GM19438 (cell line): ENCODE data around the gene ARHGEF40.

ENCODE experiments used
- ATAC-seq: cut with Tn5 transposase; IDR thresholded peaks from one replicate; pipeline ENCODE4 v1.9.1; 2021; ENCODE audit warnings: low read depth; ENCODE audit not compliant: unreplicated experiment

ARHGEF40 gene

GRCh38 chr14:21058903-21059302 lies 11.2 kb upstream of the ARHGEF40 start:
- no peak for ATAC-seq

- no peak for ATAC-seq
Observed at GRCh38 chr14:21059842-21060613, 10.1 kb upstream of the ARHGEF40 start.

- no peak for ATAC-seq
Observed at GRCh38 chr14:21060614-21061346, 9.3 kb upstream of the ARHGEF40 start.

GRCh38 chr14:21061347-21061668 lies 8.8 kb upstream of the ARHGEF40 start:
- no peak for ATAC-seq

- ATAC-seq, result no peak
Observed at GRCh38 chr14:21063479-21063878, 6.6 kb upstream of the ARHGEF40 start.

GRCh38 chr14:21066882-21067502 lies 3.1 kb upstream of the ARHGEF40 start:
- no peak for ATAC-seq

- ATAC-seq, result no peak
Observed at GRCh38 chr14:21068521-21069387, 1.4 kb upstream of the ARHGEF40 start.

GRCh38 chr14:21069388-21070082 lies 569 bp upstream of the ARHGEF40 start:
- ATAC-seq, result no peak

- peak; percentile 5 for ATAC-seq
Observed at GRCh38 chr14:21070610-21071224, 613 bp downstream of the ARHGEF40 start.

- ATAC-seq, result peak; percentile 66
Observed at GRCh38 chr14:21071225-21072030, 1.3 kb downstream of the ARHGEF40 start.

- no peak for ATAC-seq
Observed at GRCh38 chr14:21072031-21072473, 1.9 kb downstream of the ARHGEF40 start.

GRCh38 chr14:21072781-21073339 lies 2.8 kb downstream of the ARHGEF40 start:
- no peak for ATAC-seq

GRCh38 chr14:21073921-21074320 lies 3.8 kb downstream of the ARHGEF40 start:
- no peak for ATAC-seq

GRCh38 chr14:21074398-21075272 lies 4.5 kb downstream of the ARHGEF40 start:
- no peak for ATAC-seq

- ATAC-seq, result no peak
Observed at GRCh38 chr14:21075719-21076437, 5.8 kb downstream of the ARHGEF40 start.

GRCh38 chr14:21077672-21078071 lies 7.6 kb downstream of the ARHGEF40 start:
- ATAC-seq, result no peak

GRCh38 chr14:21078287-21078686 lies 8.2 kb downstream of the ARHGEF40 start:
- ATAC-seq, result no peak
